Measurements from ENCODE around the gene RHOD.

The RHOD gene

GRCh38 chr11:67056267-67057204 is at the start of gene RHOD:
TSS of gene RHOD (plus strand) at chr11:67056847. CDS start at chr11:67056903, 56 bp downstream.
- DNase-seq (ENCODE audit: extremely low read depth, low read depth) = no peak
- no peak for TF ChIP-seq CTCF (IDR thresholded peaks at IDR 0.05; ENCODE audit: low read depth, low read length, missing control alignments)
- H3K4me3 ChIP-seq (replicated peaks; ENCODE audit: low read depth, low read length) = peak within 1 kb of the TSS; percentile 37

- no peak for TF ChIP-seq CTCF (IDR thresholded peaks at IDR 0.05; ENCODE audit: low read depth, low read length, missing control alignments)
- no peak overlapping the region for H3K4me3 ChIP-seq (replicated peaks; ENCODE audit: low read depth, low read length)
- DNase-seq (ENCODE audit: extremely low read depth, low read depth) = no peak
Measured at GRCh38 chr11:67007126-67007525, 49.5 kb upstream of the RHOD start.

GRCh38 chr11:67010296-67010905 is 46.2 kb upstream of the RHOD start:
- no peak overlapping the region for H3K4me3 ChIP-seq (replicated peaks; ENCODE audit: low read depth, low read length)
- no peak for TF ChIP-seq CTCF (IDR thresholded peaks at IDR 0.05; ENCODE audit: low read depth, low read length, missing control alignments)

GRCh38 chr11:67013511-67014045 is 43.1 kb upstream of the RHOD start:
- no peak for TF ChIP-seq CTCF (IDR thresholded peaks at IDR 0.05; ENCODE audit: low read depth, low read length, missing control alignments)
- no peak overlapping the region for H3K4me3 ChIP-seq (replicated peaks; ENCODE audit: low read depth, low read length)

More at GRCh38 chr11:67010296-67010905, 46.2 kb upstream of the RHOD start:
- no peak for DNase-seq (ENCODE audit: extremely low read depth, low read depth)

GRCh38 chr11:67014343-67014742 is 42.3 kb upstream of the RHOD start:
- H3K4me3 ChIP-seq (replicated peaks; ENCODE audit: low read depth, low read length) = no peak overlapping the region
- TF ChIP-seq CTCF (IDR thresholded peaks at IDR 0.05; ENCODE audit: low read depth, low read length, missing control alignments) = no peak
- no peak for DNase-seq (ENCODE audit: extremely low read depth, low read depth)

More at GRCh38 chr11:67013511-67014045, 43.1 kb upstream of the RHOD start:
- DNase-seq (ENCODE audit: extremely low read depth, low read depth) = no peak

- DNase-seq (ENCODE audit: extremely low read depth, low read depth) = no peak
- no peak for TF ChIP-seq CTCF (IDR thresholded peaks at IDR 0.05; ENCODE audit: low read depth, low read length, missing control alignments)
- no peak overlapping the region for H3K4me3 ChIP-seq (replicated peaks; ENCODE audit: low read depth, low read length)
Measured at GRCh38 chr11:67015048-67015447, 41.6 kb upstream of the RHOD start.

All from HFF-Myc (cell line).